ENCODE data around the gene ACOT7.

GRCh38 chr1:6424000-6424565 lies 30.5 kb upstream of the ACOT7 start:
- TF ChIP-seq CTCF (IDR thresholded peaks at IDR 0.05) = no peak
- TF ChIP-seq POLR2AphosphoS5 (IDR thresholded peaks at IDR 0.05) = no peak
- TF ChIP-seq POLR2A (IDR thresholded peaks at IDR 0.05) = no peak

Measured in prostate gland (tissue), 2 donors.